Measurements from ENCODE around the gene VIPR1. TPM values are rescaled to one million over a fixed set of nuclear protein-coding genes. Genes with fewer than 3 reads are reported as not detected.

VIPR1 gene
- total RNA-seq, 1 experiment from 2014 or later, result 0.41 TPM

DNA sequence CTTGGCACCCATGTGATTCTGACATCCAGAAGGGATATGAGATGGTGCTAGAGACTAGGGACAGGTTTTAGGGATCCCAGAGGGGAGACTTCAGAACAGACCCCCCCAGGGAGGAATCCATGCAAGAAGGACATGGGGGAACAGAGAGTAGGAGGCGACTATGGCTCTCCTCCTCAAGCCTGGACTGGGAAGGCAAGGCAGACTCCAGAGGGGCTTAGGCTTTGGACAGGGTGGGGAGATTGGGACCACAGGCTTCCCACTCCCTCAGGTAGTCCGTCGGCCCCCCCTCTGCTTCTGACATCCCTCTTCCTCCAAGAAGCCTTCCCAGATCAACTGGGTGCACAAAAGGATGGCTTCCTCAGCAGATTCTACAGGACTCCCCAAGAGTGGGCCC, 3.0 kb upstream of the VIPR1 start:
- ChIA-PET CTCF (no interaction called here), POLR2A (no interaction called here)
- no peaks in the 10 kb centered on the region for H3K4me1 ChIP-seq (ENCODE audit: control insufficient read depth, insufficient read depth, low read length)
- no peak overlapping the region for H3K4me3 ChIP-seq (ENCODE audit: low read depth in 2 of 2, low read length in 2 of 2)
- no peak for ATAC-seq
- in situ Hi-C loops (cut with HindIII; ENCODE audit: low pct_unique_long_range_greater_than_20kb, low sequenced_read_pairs), result no loop called here
- no TSS peak for BruUV-seq (replicated peaks)
- H3K9me3 ChIP-seq (ENCODE audit: control insufficient read depth, insufficient read depth, low read depth, low read length), result no peaks in the 10 kb centered on the region
- no peak overlapping the region for H3K27ac ChIP-seq (ENCODE audit: low read length)
- H3K36me3 ChIP-seq (ENCODE audit: control insufficient read depth, insufficient read depth, low read length), result no peaks in the 10 kb centered on the region
- no peak for DNase-seq (ENCODE audit: low read depth, low spot score)
- TF ChIP-seq POLR2AphosphoS5 (IDR thresholded peaks at IDR 0.05; ENCODE audit: low read depth, low read length) (no peak), TCF7L2 (IDR thresholded peaks at IDR 0.05; ENCODE audit: low read depth, low read length) (no peak), REST (IDR thresholded peaks at IDR 0.05; ENCODE audit: insufficient read depth in 1 of 2, low read depth in 2 of 2, low read length in 1 of 2) (no peak), CTCF (IDR thresholded peaks at IDR 0.05) (no peak), SIN3A (IDR thresholded peaks at IDR 0.05; ENCODE audit: borderline replicate concordance, insufficient read depth, low read depth, low read length) (no peak)
- intact Hi-C loops (cut with micrococcal nuclease; ENCODE audit: unreplicated experiment), result no loop called here
- H3K27me3 ChIP-seq (ENCODE audit: control insufficient read depth, insufficient read depth, low read length), result no peaks in the 10 kb centered on the region; the same call in 1 of the 2 replicates

DNA sequence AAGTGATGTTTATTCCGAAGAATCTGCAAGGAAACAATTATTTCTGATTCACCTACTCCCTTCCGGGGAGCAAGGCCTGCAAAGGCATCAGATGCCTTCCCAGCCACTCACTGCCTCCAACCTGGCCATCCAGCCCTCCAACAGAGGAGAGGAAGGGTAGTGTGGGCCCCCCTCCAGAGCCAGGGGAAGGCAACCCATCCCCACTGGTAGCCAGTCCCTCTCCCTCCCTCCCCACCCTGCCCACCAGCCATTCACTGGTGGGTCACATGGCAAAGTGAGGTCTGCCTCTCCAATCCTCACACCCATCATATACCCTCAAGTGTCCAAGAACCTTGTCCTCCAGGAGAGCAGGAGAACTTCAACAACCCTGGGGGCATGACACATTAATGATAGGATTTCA, 2.4 kb upstream of the VIPR1 start:
- intact Hi-C loops (cut with micrococcal nuclease; ENCODE audit: unreplicated experiment), result no loop called here
- DNase-seq (ENCODE audit: low read depth, low spot score), result no peak
- BruUV-seq (replicated peaks), result no TSS peak
- CTCF ChIA-PET, result no interaction called here
- TF ChIP-seq REST (IDR thresholded peaks at IDR 0.05; ENCODE audit: insufficient read depth in 1 of 2, low read depth in 2 of 2, low read length in 1 of 2), result no peak
- no peak for TF ChIP-seq SIN3A (IDR thresholded peaks at IDR 0.05; ENCODE audit: borderline replicate concordance, insufficient read depth, low read depth, low read length)
- no peak for TF ChIP-seq TCF7L2 (IDR thresholded peaks at IDR 0.05; ENCODE audit: low read depth, low read length)
- no peak for ATAC-seq
- Histone ChIP-seq H3K27ac (ENCODE audit: low read length) (no peak overlapping the region), H3K9me3 (ENCODE audit: control insufficient read depth, insufficient read depth, low read depth, low read length) (no peaks in the 10 kb centered on the region), H3K36me3 (ENCODE audit: control insufficient read depth, insufficient read depth, low read length) (no peaks in the 10 kb centered on the region), H3K27me3 (ENCODE audit: control insufficient read depth, insufficient read depth, low read length) (no peaks in the 10 kb centered on the region; the same call in 1 of the 2 replicates), H3K4me3 (ENCODE audit: low read depth in 2 of 2, low read length in 2 of 2) (no peak overlapping the region), H3K4me1 (ENCODE audit: control insufficient read depth, insufficient read depth, low read length) (no peaks in the 10 kb centered on the region)
- in situ Hi-C loops (cut with HindIII; ENCODE audit: low pct_unique_long_range_greater_than_20kb, low sequenced_read_pairs), result no loop called here
- POLR2A ChIA-PET, result no interaction called here

Data from Panc1 (cell line).